GM18526 (cell line): ENCODE results near the gene TSPAN2.

Experiments
- POLR2A ChIP-seq: IDR thresholded peaks from 3 replicates; pipeline ENCODE4 v1.6.1; 2011; ENCODE audit not compliant: insufficient read length; ENCODE audit errors: extremely low read depth

TSPAN2 gene

DNA sequence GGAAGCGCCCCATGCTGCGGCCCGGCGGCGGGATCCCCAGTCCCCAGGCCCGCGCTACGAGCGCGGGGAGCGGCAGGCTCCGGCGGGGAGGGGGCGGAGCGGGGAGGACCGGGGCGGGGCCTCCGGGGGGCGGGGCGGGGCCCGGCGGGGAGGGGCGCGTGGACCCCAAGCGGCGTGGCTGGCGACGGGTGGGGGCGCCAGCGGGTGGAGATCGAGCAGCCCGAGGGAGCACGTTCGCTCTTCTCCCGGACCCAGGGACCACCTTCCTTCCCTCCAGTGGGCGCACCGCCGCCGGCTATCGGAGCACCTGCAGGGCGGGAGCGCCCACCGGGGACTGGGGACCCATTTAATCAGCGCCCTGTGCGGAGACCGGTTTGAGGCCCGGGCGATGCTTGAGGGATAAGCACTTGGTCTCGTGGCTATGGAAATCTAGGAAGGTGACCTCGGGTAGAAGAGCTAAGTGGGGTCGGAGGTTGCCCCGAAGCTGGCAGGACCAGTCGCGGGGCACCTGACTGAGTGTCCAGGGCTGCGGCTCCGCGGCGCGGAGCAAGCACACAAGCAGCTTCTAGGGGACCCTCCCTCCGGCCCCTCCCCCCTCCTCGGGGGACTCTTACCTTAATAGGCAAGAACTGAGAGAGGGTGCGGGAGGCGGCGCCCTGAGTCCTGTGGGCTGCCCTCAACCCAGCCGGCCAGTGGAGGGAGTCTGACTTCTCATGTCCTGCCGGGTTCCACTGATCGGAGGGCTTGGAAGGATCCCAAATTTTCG lies at the start of gene TSPAN2:
Gene TSPAN2, minus strand, starts transcription at position 84 of the 766 bp plus-strand sequence. Its CDS starts 71 bp downstream, at position 13.
- TF ChIP-seq POLR2A, result no peak

- no peak for TF ChIP-seq POLR2A
Measured at GRCh38 chr1:115138973-115139372, 49.7 kb upstream of the TSPAN2 start.

DNA sequence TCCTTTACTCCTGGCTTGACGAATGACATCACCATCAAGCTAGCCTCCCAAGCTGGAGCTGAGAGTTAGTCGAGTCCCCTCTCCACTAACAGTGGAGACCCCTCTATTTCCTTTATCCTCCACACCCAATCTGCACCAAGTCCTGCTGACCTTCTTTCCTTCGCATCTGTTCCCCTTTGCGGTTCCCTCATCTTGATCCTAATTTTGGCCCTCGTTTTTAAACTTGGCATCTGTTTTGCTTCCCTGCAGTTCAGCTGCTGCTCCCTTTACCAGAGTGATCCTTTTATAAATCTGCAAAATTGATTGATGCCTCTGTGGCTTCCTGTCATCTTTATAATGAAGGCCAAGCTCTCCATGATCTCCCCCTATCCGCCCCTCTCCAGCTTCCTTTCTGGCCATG lies 49.0 kb upstream of the TSPAN2 start:
- no peak for TF ChIP-seq POLR2A

DNA sequence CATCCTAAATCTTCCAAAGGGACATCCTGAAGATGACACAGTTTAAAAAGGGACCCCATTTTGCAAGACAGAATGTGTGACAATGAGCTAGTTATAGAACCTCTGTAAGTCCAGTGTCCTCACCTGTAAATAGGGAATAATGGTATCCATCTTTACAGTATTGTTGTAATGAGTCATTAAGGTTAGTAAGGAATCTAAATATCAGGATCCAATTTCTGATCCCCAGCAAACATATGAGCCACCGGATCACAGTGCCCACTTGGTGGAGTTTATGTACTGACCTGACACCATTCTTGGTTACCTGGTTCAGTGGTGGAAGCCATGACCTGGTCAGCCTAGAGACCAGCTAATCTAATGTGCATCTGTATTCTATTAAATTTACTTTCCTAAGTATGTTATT lies 47.9 kb upstream of the TSPAN2 start:
- no peak for TF ChIP-seq POLR2A

DNA sequence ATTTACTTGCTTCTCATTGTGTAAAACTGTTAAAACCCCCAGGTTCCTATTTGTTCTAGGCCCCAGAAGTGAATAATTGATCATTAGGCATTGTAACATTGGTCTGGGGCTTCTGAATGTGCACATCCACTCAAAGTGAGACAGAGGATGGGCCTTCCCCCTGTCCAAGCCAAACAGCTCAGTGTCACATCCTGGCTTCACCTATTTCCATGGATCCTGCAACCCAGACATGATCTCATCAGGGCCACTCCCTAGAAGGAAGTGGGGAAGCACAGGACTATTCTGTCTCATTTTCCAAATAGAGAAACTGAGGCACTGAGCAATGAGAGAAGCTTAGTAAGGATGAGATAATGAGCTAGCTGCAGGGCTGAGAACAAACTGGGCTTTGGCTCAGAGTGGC lies 47.4 kb upstream of the TSPAN2 start:
- TF ChIP-seq POLR2A, result no peak

DNA sequence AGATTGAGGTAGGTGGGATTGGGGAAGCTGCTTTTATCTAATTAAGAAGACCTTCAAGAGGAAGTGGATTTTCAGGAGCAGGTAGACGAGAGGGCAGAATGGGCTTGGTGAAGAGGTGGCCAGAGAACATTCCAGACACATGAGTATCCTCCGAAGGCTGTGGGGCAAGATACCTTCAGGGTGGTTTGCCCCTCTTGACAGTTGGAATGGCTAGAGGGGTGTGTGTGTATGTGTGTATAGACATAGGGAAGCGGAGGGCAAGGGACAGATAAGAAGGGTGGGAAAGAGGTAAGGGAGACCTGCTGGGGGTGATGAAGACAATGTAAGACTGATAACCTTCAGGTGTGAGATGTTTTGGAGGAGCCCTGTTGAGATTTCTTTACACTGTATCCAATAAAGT lies 46.8 kb upstream of the TSPAN2 start:
- no peak for TF ChIP-seq POLR2A

GRCh38 chr1:115135681-115136080 lies 46.4 kb upstream of the TSPAN2 start:
- no peak for TF ChIP-seq POLR2A

DNA sequence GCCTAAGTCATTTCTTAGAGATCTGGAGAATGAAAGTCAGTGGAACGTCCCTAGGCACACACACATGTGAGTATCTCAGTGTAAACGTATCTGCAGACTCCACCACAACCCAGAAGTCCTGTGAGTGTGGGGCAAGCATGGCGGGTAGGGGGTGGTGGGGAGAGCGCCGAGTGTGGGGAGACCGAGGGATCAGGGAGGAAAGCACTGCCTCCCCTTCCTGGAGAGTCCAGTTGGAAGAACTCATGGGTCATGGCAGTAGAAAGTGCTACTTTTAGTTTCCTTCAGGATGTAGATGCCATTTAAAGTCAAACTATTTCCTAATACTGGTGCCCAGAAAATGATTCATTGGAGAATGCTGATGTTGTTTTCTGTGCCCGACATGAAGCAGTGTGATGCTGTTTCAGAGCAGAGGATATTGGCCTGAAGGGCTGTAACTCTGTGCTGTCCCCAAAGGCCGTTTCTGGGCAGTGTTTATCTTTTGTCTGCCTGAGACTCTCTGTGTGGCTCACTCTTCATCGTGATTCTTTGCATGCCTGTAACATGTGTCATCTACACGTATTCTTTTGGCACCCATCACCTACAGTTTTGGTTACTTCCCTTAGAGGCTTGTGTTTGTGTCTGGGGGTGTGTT lies 45.7 kb upstream of the TSPAN2 start:
- TF ChIP-seq POLR2A, result no peak

GRCh38 chr1:115134231-115134630 lies 44.9 kb upstream of the TSPAN2 start:
- no peak for TF ChIP-seq POLR2A

DNA sequence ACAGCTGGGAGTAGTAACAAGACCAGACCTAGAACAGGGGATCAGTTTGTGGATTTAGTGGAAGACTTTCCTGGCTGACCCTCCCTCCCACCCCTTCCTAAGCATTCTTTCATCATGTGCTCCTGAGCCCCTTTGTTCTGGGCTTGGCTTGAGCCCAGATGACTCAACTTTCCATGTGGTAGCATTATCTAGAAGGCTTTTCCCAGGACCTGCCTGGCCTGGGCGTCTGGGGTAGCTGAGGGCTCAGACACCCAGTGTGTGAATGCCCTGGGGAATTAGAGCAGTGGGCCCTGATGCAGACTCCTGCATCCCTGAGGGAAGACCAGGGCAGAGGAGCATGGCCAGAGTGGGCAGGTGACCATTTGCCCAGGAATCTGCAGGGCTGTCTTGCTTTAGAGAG lies 44.1 kb upstream of the TSPAN2 start:
- TF ChIP-seq POLR2A, result no peak

DNA sequence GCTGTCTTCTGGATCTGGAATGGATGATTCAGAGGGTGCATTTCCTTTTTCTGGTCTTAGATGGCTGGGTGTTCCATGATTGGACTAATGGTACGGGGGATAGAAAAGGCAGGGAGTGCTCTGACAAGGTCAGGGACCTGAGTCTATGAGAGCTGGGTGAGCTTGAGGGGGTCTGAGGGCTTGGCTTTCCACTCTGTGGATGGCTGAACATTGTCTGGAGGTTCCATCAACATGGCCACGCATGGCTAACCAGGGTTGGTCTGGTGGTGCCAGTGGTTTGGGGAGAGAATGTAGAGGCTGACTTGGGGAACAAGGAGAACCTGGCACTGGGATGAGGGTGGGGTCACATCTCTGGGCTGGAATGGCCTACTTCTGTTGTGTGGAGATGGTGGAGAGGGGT lies 41.5 kb upstream of the TSPAN2 start:
- no peak for TF ChIP-seq POLR2A

DNA sequence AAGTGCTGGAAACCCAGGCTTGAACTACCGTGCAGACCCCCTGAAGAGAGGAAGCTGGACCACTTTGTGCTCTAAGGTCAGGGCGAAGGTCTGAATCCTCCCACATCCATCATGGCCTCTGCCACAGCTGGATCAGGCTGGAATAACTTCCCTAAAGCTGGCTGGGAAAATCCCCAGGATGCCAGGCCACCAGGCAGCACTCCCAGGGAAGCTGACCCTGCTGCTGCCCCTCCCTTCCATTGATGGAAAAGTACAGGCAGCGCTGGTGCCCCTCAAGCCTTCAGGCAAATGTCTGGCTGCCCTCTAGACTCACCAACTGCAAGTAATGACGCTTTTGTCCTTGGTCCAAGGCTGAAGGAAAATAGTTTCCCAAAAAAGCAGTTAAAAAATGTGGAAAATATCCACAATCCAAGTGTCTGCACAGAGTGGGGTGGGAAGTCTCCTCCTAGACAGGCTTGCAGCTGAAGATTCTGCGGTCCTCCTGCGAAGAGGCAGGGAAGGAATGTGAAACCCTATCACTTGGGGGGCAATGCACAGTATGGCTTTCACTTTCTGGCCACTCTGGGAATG lies 39.9 kb upstream of the TSPAN2 start:
- TF ChIP-seq POLR2A, result no peak

GRCh38 chr1:115127539-115127938 lies 38.2 kb upstream of the TSPAN2 start:
- TF ChIP-seq POLR2A, result no peak

- TF ChIP-seq POLR2A, result no peak
Measured at GRCh38 chr1:115126516-115126915, 37.2 kb upstream of the TSPAN2 start.

DNA sequence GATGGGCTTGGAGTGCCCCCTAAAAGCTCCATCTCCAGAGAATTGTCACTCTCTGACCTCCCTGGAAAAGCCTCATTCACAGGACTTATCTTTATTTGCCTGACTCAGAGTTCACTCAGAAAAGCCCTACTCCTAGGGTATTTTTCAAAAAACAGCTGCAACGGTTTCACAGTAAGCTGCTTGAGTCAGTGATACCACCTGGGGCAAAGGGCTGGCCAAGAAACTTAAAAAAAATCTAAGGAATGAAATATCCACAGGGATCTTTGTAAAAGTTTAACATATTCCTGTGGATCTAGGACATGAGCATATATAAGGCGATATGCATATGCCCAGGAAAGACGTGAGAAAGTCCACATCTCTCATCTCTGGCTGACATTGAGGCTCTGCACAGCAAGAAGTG lies 33.8 kb upstream of the TSPAN2 start:
- no peak for TF ChIP-seq POLR2A

GRCh38 chr1:115121793-115122192 lies 32.5 kb upstream of the TSPAN2 start:
- no peak for TF ChIP-seq POLR2A

DNA sequence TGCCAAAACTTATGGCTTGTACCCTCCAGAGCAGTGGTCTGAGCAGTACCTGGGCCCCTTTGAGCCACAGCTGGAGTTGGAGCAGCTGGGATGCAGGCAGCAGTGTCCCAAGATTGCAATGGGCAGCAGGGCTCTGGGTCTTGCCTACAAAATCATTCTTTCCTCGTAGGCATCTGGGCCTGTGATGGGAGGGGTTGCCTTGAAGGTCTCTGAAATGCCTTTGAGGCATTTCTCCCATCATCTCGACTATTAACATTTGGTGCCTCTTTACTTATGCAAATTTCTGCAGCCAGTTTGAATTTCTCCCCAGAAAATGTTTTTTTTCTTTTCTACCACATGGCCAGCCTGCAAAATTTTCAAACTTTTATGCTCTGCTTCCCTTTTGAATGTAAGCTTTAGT lies 31.0 kb upstream of the TSPAN2 start:
- TF ChIP-seq POLR2A, result no peak

- TF ChIP-seq POLR2A, result no peak
Measured at GRCh38 chr1:115118611-115119010, 29.3 kb upstream of the TSPAN2 start.
